Smooth muscle cell (in vitro differentiated cells): ENCODE data around the gene RABGAP1L. TPM values are rescaled to one million over a fixed set of nuclear protein-coding genes. Genes with fewer than 3 reads are reported as not detected.

Experiments
- DNase-seq: peaks from one replicate; lab custom pipeline; 2025; ENCODE audit not compliant: unreplicated experiment; lab: John Stamatoyannopoulos, UW
- H2AFZ ChIP-seq: fragments of 200-600 bp; sonication (generic); 2 replicates; pipeline ENCODE4 v1.6.0; 2016; ENCODE audit warnings: antibody characterized with exemption, low read depth, mild to moderate bottlenecking
- H3F3A ChIP-seq: fragments of 200-600 bp; sonication (generic); 2 replicates; pipeline ENCODE4 v1.6.0; 2017; ENCODE audit warnings: antibody characterized with exemption, low read depth
- H3K27ac ChIP-seq: fragments of 200-600 bp; sonication (generic); 2 replicates; pipeline ENCODE4 v1.5.1; 2016; ENCODE audit warnings: low read depth, mild to moderate bottlenecking
- H3K27me3 ChIP-seq: fragments of 200-600 bp; sonication (generic); 2 replicates; pipeline ENCODE4 v1.6.1; 2016; ENCODE audit warnings: low read depth, mild to moderate bottlenecking
- H3K36me3 ChIP-seq: fragments of 200-600 bp; sonication (generic); 2 replicates; pipeline ENCODE4 v1.5.1; 2016; ENCODE audit warnings: low read depth
- H3K4me1 ChIP-seq: fragments of 200-600 bp; sonication (generic); 2 replicates; pipeline ENCODE4 v1.5.1; 2016; ENCODE audit warnings: low read depth
- H3K4me2 ChIP-seq: fragments of 200-600 bp; sonication (generic); 2 replicates; pipeline ENCODE4 v1.6.0; 2016; ENCODE audit warnings: mild to moderate bottlenecking
- H3K4me3 ChIP-seq: fragments of 200-600 bp; sonication (generic); 2 replicates; pipeline ENCODE4 v1.5.1; 2016; ENCODE audit warnings: mild to moderate bottlenecking
- H3K79me2 ChIP-seq: fragments of 200-600 bp; sonication (generic); 2 replicates; pipeline ENCODE4 v1.6.0; 2016; ENCODE audit warnings: low read depth, mild to moderate bottlenecking
- H3K9ac ChIP-seq: fragments of 200-600 bp; sonication (generic); 2 replicates; pipeline ENCODE4 v1.6.0; 2016; ENCODE audit warnings: low read depth
- H3K9me3 ChIP-seq: fragments of 200-600 bp; sonication (generic); replicated peaks from 2 replicates; pipeline ENCODE4 v1.5.1; 2016; ENCODE audit warnings: low read depth
- H4K20me1 ChIP-seq: fragments of 200-600 bp; sonication (generic); 2 replicates; pipeline ENCODE4 v1.6.0; 2016; ENCODE audit warnings: low read depth
- WGBS: methylation state at CpG from one replicate; pipeline ENCODE4 v1.1.7; 2016; ENCODE audit warnings: low lambda C conversion rate; 5-methylcytosine and 5-hydroxymethylcytosine counted together
- polyA plus RNA-seq: library from polyadenylated mRNA; unstranded; fragments of >200 nt; fragmentation: Nextera tagmentation; extraction: Ambion mirVana; gene quantifications from 2 replicates; pipeline ENCODE4 v1.2.1, GENCODE V29; 2016
- total RNA-seq: library from RNA; depleted of rRNA; stranded (reverse); fragments of >200 nt; gene quantifications from 2 replicates; pipeline ENCODE4 v1.2.3, GENCODE V29; 2014
- TF ChIP-seq, protein P1 (sequence below): fragments of 200-600 bp; sonication (generic); IDR thresholded peaks from 2 replicates; pipeline ENCODE4 v1.5.1; 2017; ENCODE audit warnings: borderline replicate concordance, mild to moderate bottlenecking, antibody characterized with exemption; ENCODE audit not compliant: insufficient read depth, poor library complexity, severe bottlenecking

The RABGAP1L gene
- total and polyA plus RNA-seq, 2 experiments from 2014 or later, result 4.8 to 24.7 TPM

DNA sequence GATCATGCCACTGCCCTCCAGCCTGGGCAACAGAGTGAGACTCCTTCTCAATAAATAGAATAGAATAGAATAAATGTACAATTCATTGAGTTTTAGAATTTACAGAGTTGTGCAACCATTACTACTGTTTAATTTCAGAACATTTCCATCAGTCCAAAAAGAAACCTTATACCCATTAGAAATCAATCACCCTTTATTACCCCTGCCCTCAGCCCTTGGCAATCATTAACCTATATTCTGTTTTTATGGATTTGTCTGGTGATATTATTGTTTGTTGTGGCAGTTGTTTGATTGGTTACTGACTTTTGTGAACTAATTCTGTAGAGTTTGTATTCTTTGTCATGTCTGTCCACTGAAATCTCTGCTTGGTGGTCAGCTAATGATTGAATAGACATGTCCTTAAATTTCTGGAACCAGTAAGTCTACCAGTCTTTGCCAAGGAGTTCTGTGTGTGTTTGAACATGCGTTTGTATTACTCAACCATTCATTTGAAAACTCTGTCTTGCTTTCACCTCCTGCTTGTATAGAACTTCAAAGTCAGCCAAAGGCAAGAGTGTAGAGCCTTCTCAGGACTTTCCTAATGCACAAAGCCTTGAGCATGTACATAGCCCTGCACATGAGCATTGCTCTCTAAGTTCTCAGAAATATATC, 497.2 kb downstream of the RABGAP1L start:
- Histone ChIP-seq H4K20me1 (no peaks in the 10 kb centered on the region), H3K4me1 (no peaks in the 10 kb centered on the region), H2AFZ (no peak overlapping the region), H3K4me2 (no peak overlapping the region), H3F3A (no peaks in the 10 kb centered on the region), H3K27ac (no peak overlapping the region), H3K36me3 (no peaks in the 10 kb centered on the region), H3K79me2 (no peaks in the 10 kb centered on the region), H3K9ac (no peak overlapping the region), H3K27me3 (no peaks in the 10 kb centered on the region), H3K9me3 (no peaks in the 10 kb centered on the region), H3K4me3 (no peak overlapping the region)
- DNase-seq, result no peak
- 91% methylated on average over 1 of the region's 1 CpG for WGBS
- TF ChIP-seq, protein P1, sequence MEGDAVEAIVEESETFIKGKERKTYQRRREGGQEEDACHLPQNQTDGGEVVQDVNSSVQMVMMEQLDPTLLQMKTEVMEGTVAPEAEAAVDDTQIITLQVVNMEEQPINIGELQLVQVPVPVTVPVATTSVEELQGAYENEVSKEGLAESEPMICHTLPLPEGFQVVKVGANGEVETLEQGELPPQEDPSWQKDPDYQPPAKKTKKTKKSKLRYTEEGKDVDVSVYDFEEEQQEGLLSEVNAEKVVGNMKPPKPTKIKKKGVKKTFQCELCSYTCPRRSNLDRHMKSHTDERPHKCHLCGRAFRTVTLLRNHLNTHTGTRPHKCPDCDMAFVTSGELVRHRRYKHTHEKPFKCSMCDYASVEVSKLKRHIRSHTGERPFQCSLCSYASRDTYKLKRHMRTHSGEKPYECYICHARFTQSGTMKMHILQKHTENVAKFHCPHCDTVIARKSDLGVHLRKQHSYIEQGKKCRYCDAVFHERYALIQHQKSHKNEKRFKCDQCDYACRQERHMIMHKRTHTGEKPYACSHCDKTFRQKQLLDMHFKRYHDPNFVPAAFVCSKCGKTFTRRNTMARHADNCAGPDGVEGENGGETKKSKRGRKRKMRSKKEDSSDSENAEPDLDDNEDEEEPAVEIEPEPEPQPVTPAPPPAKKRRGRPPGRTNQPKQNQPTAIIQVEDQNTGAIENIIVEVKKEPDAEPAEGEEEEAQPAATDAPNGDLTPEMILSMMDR, result no peak

DNA sequence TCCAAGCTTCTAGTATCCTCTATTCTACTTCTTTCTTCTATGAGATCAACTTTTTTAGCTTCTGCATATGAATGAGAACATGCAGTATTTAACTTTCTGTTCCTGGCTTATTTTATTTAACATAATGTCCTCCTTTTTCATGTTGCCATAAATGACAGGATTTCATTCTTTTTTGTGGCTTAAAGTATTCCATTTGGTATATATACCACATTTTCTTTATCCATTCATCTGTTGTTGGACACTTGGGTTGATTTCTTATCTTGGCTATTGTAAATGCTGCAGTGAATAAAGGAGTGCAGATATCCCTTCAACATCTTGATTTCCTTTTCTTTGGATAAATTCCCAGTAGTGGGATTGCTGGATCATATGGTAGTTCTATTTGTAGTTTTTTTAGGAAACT, 498.1 kb downstream of the RABGAP1L start:
- no peak overlapping the region for H3K27ac ChIP-seq
- TF ChIP-seq, protein P1, result no peak
- H4K20me1 ChIP-seq, result no peaks in the 10 kb centered on the region
- no peak overlapping the region for H3K9ac ChIP-seq
- no peak overlapping the region for H3K4me3 ChIP-seq
- H3K4me2 ChIP-seq, result no peak overlapping the region
- no peaks in the 10 kb centered on the region for H3K27me3 ChIP-seq
- no peaks in the 10 kb centered on the region for H3K4me1 ChIP-seq
- H2AFZ ChIP-seq, result no peak overlapping the region
- H3K79me2 ChIP-seq, result no peaks in the 10 kb centered on the region
- H3F3A ChIP-seq, result no peaks in the 10 kb centered on the region
- DNase-seq, result no peak
- H3K9me3 ChIP-seq, result no peaks in the 10 kb centered on the region
- no peaks in the 10 kb centered on the region for H3K36me3 ChIP-seq

GRCh38 chr1:174657893-174658292, 498.6 kb downstream of the RABGAP1L start:
- Histone ChIP-seq H3K4me1 (no peaks in the 10 kb centered on the region), H3K9ac (no peak overlapping the region), H3K79me2 (no peaks in the 10 kb centered on the region), H4K20me1 (no peaks in the 10 kb centered on the region), H3K27me3 (no peaks in the 10 kb centered on the region), H3K36me3 (no peaks in the 10 kb centered on the region), H3K9me3 (no peaks in the 10 kb centered on the region), H3K4me3 (no peak overlapping the region), H3K27ac (no peak overlapping the region), H2AFZ (no peak overlapping the region), H3K4me2 (no peak overlapping the region), H3F3A (no peaks in the 10 kb centered on the region)
- WGBS, result 72% methylated on average over 1 of the region's 1 CpG
- TF ChIP-seq, protein P1, result no peak
- no peak for DNase-seq

DNA sequence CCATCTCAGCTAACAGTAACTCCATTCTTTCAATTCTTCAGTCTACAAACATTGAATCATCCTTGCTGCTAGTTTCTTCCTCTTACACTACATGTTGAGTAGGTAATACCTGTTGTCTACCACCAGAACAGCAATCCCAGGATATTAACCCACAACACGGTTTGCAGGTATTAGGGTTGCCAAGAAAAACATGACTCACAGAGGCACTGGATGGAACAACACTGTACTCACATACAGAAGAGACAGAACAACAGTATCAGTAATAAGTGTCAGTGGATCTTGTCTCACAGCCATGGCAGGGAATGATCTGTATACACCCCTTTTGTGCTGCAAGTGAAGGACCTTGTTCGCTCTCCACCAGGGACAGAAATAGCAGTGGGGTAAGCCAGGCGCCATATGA, 500.5 kb downstream of the RABGAP1L start:
- DNase-seq, result no peak
- Histone ChIP-seq H2AFZ (no peak overlapping the region), H3K9me3 (no peaks in the 10 kb centered on the region), H3K4me2 (no peak overlapping the region), H3K79me2 (no peaks in the 10 kb centered on the region), H3K27ac (no peak overlapping the region), H3K4me1 (no peaks in the 10 kb centered on the region), H3K4me3 (no peak overlapping the region), H3K9ac (no peak overlapping the region), H3K36me3 (no peaks in the 10 kb centered on the region), H3F3A (no peaks in the 10 kb centered on the region), H4K20me1 (no peaks in the 10 kb centered on the region), H3K27me3 (no peaks in the 10 kb centered on the region)
- 91% methylated on average over 3 of the region's 3 CpGs for WGBS
- TF ChIP-seq, protein P1, result no peak
